ENCODE results near the gene KCNC1.

The KCNC1 gene

GRCh38 chr11:17735818-17736578 is 1.4 kb downstream of the KCNC1 start:
- peak; percentile 11 for TF ChIP-seq CTCF (IDR thresholded peaks at IDR 0.05; ENCODE audit: control insufficient read depth, insufficient read depth, low read depth, low read length, missing control alignments)

GRCh38 chr11:17736579-17736893 is 2.0 kb downstream of the KCNC1 start:
- TF ChIP-seq CTCF (IDR thresholded peaks at IDR 0.05; ENCODE audit: control insufficient read depth, insufficient read depth, low read depth, low read length, missing control alignments): no peak
- no peak overlapping the region for H3K4me3 ChIP-seq (ENCODE audit: control insufficient read depth, low read depth, low read length)
- no peak for DNase-seq (ENCODE audit: low read depth)

More at GRCh38 chr11:17735818-17736578, 1.4 kb downstream of the KCNC1 start:
- H3K4me3 ChIP-seq (ENCODE audit: control insufficient read depth, low read depth, low read length): no peak overlapping the region
- DNase-seq (ENCODE audit: low read depth): no peak

GRCh38 chr11:17736930-17737817 is 2.6 kb downstream of the KCNC1 start:
- DNase-seq (ENCODE audit: low read depth): no peak
- H3K4me3 ChIP-seq (ENCODE audit: control insufficient read depth, low read depth, low read length): no peak overlapping the region
- TF ChIP-seq CTCF (IDR thresholded peaks at IDR 0.05; ENCODE audit: control insufficient read depth, insufficient read depth, low read depth, low read length, missing control alignments): no peak

- no peak overlapping the region for H3K4me3 ChIP-seq (ENCODE audit: control insufficient read depth, low read depth, low read length)
- no peak for TF ChIP-seq CTCF (IDR thresholded peaks at IDR 0.05; ENCODE audit: control insufficient read depth, insufficient read depth, low read depth, low read length, missing control alignments)
- DNase-seq (ENCODE audit: low read depth): no peak
Observed at GRCh38 chr11:17738151-17738973, 3.8 kb downstream of the KCNC1 start.

- H3K4me3 ChIP-seq (ENCODE audit: control insufficient read depth, low read depth, low read length): no peak overlapping the region
- no peak for TF ChIP-seq CTCF (IDR thresholded peaks at IDR 0.05; ENCODE audit: control insufficient read depth, insufficient read depth, low read depth, low read length, missing control alignments)
- no peak for DNase-seq (ENCODE audit: low read depth)
Observed at GRCh38 chr11:17739945-17740338, 5.4 kb downstream of the KCNC1 start.

- no peak overlapping the region for H3K4me3 ChIP-seq (ENCODE audit: control insufficient read depth, low read depth, low read length)
- TF ChIP-seq CTCF (IDR thresholded peaks at IDR 0.05; ENCODE audit: control insufficient read depth, insufficient read depth, low read depth, low read length, missing control alignments): no peak
- no peak for DNase-seq (ENCODE audit: low read depth)
Observed at GRCh38 chr11:17740649-17741235, 6.2 kb downstream of the KCNC1 start.

All from AG09309 (cell line).